Pancreas (tissue), 10 donors: ENCODE measurements around the gene ITGB2. TPM values are rescaled to one million over a fixed set of nuclear protein-coding genes. Genes with fewer than 3 reads are reported as not detected.

Experiments
- ATAC-seq, 4 donors: fragments of 200-7000 bp; cut with Tn5 transposase; one replicate each; pipeline versions ENCODE4 v1.8.0 to v1.9.1; 2020; ENCODE audit warnings: mild to moderate bottlenecking in 4 of 4, moderate library complexity in 4 of 4
- DNase-seq, 6 donors: peaks; one replicate each; pipeline ENCODE4 v3.0.0-alpha.2; 2020
- FAIRE-seq: peaks from 2 replicates; lab custom pipeline; 2012; peaks lifted over from hg19 to GRCh38; lab: Jason Lieb, UNC
- H3K27ac ChIP-seq, 4 donors: fragments of 200-600 bp; sonication (generic); 1 replicate in 3 of 4; 2 replicates in 1 of 4; pipeline versions ENCODE4 v1.5.0 to v1.8.0; 2020
- H3K27me3 ChIP-seq, 4 donors: fragments of 200-600 bp; one replicate each; pipeline ENCODE4 v1.8.0; 2021
- H3K36me3 ChIP-seq, 3 donors: fragments of 200-600 bp; sonication (generic) in 1 of 3; one replicate each; pipeline versions ENCODE4 v1.5.0 to v1.8.0; 2020 to 2021
- H3K4me1 ChIP-seq, 3 donors: fragments of 200-600 bp; one replicate each; pipeline ENCODE4 v1.8.0; 2021
- H3K4me3 ChIP-seq, 4 donors: fragments of 200-600 bp; sonication (generic) in 2 of 4; one replicate each; pipeline versions ENCODE4 v1.5.0 to v1.8.0; 2020 to 2021
- H3K9me3 ChIP-seq, 4 donors: fragments of 200-600 bp; one replicate each; pipeline ENCODE4 v1.8.0; 2021
- WGBS, 2 donors: extraction: QIAGEN DNeasy Blood & Tissue Kit; methylation state at CpG; one replicate each; pipeline ENCODE4 v1.1.7; 2013; 5-methylcytosine and 5-hydroxymethylcytosine counted together
- intact Hi-C, 3 donors: fragments of 100-400 bp; cut with DNase I; formaldehyde crosslinking; loops; one replicate each; pipeline versions ENCODE4 v1.11.1 to v1.14.2; 2022
- polyA plus RNA-seq, 2 donors: library from polyadenylated mRNA; stranded (reverse); fragments of 200-250 nt; gene quantifications; one replicate each; pipeline ENCODE4 v1.2.3, GENCODE V29; 2013
- total RNA-seq, 6 donors: library from RNA; stranded (reverse); fragmentation: NEBNext Ultra II Directional in 4 of 6; extraction: Animal tissue kit (Norgen Biotek cat#: 25700) in 4 of 6; gene quantifications; one replicate each; pipeline versions ENCODE4 v1.2.1 to v1.2.4, GENCODE V29; 2021 to 2023
- TF ChIP-seq, protein P1 (sequence below), 4 donors: fragments of 200-600 bp; sonication (generic) in 3 of 4; IDR thresholded peaks; one replicate each; pipeline versions ENCODE4 v1.5.0 to v1.8.0; 2021; ENCODE audit warnings: antibody characterized with exemption in 4 of 4
- donor health status: healthy with polysubstance abuse.
- donor health status: DM: no; HTN: no; CAD: no; lungs with moderate emphysema.
- donor health status: DM: no; HTN: no; CAD: no.
- donor health status: control.
- donor health status: control.
- donor health status: Bipolar disorder and iron deficiency.
- donor health status: DM: yes; HTN: yes; CAD: no.
- donor health status: DM: no; HTN: no; CAD: no.
- donor health status: DM: no; HTN: no; CAD: no.
- donor health status: DM: yes; HTN: yes; CAD: no.

ITGB2 gene
- total and polyA plus RNA-seq, 8 donors = 1.1 to 88.0 (median 11.6) TPM

DNA sequence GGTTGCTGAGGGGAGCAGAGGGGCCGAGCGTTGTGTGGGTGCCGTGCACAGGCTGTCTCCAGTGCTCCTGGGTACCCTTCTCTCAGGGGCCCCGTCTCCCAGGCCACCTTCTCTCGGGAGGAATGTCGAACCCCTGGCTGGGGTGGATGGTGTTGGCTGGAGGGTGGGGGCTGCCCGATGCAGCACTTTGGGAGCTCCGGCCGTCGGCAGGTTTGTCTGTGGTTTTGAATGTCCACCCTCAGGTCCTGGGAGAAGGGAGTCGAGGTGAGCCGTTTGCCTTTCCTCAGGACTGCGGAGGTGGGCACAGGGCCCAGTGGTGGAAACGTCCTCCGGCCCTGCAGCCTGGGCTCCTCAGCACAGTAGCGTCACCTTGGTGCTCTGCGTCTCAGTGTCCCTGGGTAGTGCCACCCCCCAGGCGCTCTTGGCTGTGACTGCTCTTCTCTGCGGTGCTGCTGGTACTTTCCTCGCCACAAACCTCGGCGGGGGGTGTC is 33.6 kb upstream of the ITGB2 start:
- FAIRE-seq = no peak
- no peaks in the 10 kb centered on the region for H3K27me3 ChIP-seq
- WGBS, 2 donors = 88 to 93% methylated on average over 22 of the region's 22 CpGs
- no peak overlapping the region for H3K27ac ChIP-seq
- H3K4me1 ChIP-seq = no peaks in the 10 kb centered on the region
- no peaks in the 10 kb centered on the region for H3K9me3 ChIP-seq
- peaks cover 0 to 9% (median 0%) of the 10 kb centered on the region in 3 donors for H3K36me3 ChIP-seq
- no peak overlapping the region for H3K4me3 ChIP-seq
- TF ChIP-seq, protein P1, sequence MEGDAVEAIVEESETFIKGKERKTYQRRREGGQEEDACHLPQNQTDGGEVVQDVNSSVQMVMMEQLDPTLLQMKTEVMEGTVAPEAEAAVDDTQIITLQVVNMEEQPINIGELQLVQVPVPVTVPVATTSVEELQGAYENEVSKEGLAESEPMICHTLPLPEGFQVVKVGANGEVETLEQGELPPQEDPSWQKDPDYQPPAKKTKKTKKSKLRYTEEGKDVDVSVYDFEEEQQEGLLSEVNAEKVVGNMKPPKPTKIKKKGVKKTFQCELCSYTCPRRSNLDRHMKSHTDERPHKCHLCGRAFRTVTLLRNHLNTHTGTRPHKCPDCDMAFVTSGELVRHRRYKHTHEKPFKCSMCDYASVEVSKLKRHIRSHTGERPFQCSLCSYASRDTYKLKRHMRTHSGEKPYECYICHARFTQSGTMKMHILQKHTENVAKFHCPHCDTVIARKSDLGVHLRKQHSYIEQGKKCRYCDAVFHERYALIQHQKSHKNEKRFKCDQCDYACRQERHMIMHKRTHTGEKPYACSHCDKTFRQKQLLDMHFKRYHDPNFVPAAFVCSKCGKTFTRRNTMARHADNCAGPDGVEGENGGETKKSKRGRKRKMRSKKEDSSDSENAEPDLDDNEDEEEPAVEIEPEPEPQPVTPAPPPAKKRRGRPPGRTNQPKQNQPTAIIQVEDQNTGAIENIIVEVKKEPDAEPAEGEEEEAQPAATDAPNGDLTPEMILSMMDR (IDR thresholded peaks at IDR 0.05) = no peak
- intact Hi-C loops = loop anchor here in 1 of 3 donors (5.0 kb wide), 1 partner anchor 173 kb away; no protein-coding TSS in a partner anchor
- ATAC-seq = no peak
- peak in 2 of 6 donors; percentile 23 to 58 for DNase-seq

DNA sequence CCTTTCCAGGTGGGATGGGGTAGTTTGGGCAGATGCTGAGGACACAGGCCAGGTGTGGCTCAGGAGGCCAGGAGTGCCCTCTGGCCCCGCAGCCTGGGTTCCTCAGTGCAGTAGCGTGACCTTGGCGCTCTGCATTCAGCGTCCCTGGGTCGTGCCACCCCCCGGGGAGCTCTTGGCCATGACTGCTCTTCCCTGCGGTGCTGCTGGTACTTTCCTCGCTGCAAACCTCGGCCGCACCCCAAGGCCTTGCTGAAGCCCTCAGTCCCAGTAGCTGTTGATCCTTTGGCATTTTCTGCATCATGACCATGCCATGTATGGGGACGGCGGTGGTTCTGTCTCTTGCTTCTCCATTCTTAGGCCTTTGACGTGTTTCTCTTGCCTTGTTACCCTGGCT is 32.9 kb upstream of the ITGB2 start:
- Histone ChIP-seq H3K27ac (no peak overlapping the region), H3K4me3 (no peak overlapping the region), H3K36me3 (peaks cover 0 to 9% (median 0%) of the 10 kb centered on the region in 3 donors), H3K9me3 (no peaks in the 10 kb centered on the region), H3K27me3 (no peaks in the 10 kb centered on the region), H3K4me1 (no peaks in the 10 kb centered on the region)
- DNase-seq (peak in 1 of 6 donors; percentile 61), FAIRE-seq (no peak), ATAC-seq (no peak)
- intact Hi-C loops = loop anchor here in 1 of 3 donors (5.0 kb wide), 1 partner anchor 174 kb away; no protein-coding TSS in a partner anchor
- TF ChIP-seq, protein P1 (IDR thresholded peaks at IDR 0.05) = no peak
- 87 to 94% methylated on average over 13 of the region's 13 CpGs for WGBS, 2 donors

DNA sequence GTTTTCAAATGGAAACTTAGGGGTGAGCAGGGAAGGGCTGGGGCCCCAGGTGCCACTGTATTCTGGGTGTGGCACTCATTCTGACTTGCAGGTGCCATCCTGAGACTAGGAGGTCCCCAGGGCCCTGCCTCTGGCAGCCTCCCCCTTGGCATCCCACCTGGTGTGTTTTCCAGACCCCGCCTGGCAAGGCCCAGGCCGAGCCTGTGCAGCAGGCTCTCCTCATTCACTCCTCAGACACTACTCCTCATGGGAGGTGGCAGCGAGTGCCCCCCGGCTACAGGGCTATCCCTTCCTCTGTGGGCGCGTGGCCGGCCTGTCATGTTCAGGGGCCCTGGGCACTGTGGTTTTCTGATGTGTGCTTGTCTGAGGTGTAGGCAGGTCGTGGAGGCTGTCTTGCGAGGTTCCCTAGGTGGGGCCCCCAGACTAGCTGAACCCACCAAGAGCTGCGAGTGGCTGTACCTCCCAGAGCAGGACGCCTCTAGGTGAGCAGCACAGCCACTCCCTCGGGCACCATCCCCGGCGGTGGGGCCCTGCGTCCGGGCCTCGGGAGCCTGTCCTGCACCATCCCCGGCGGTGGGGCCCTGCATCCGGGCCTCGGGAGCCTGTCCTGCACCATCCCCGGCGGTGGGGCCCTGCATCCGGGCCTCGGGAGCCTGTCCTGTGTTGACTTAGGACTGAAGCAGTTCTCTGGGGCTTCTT is 32.4 kb upstream of the ITGB2 start:
- ATAC-seq = no peak

DNA sequence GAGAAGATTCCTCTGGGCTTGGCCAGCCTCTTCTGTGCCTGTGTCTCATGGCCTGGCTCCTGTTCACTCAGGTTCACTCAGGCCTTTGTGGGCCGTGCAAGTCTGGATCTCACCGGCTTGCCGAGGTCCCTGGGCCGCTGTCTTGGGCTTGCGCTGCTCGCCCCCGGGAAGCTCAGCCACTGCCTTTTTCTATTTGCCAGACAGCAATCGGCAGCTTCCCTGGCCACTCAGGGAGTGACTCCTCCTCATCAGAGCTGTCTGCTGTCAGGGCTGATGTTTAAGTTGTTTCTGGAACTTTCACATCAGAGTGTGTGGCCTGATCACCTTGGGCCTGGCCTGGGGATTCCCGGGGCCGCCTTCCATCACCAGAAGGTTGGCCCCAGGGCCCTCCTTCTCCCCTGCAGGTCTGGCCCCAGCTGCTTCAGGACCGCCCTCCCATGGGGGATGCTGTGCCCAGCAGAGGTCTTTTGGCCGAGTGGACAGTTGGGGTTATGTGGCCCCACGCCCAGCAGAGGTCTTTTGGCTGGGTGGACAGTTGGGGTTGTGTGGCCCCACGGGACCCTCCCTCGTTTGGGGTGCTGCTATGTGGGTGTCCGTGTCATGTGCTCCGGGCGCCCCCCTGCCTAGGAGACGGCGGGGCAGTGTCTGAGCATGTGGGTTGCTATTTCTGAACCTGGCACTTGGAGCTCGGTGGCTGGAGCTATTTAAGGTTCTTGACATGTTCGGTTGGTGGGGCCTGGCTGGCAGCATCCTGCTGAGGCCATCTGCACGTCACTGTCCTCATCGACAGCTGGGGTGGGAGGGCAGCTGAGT is 31.6 kb upstream of the ITGB2 start:
- no peaks in the 10 kb centered on the region for H3K4me1 ChIP-seq
- intact Hi-C loops = loop anchor here in 1 of 3 donors (5.0 kb wide), 1 partner anchor 175 kb away; no protein-coding TSS in a partner anchor
- DNase-seq (peak in 2 of 6 donors; percentile 11 to 62), ATAC-seq (no peak), FAIRE-seq (no peak)
- TF ChIP-seq, protein P1 (IDR thresholded peaks at IDR 0.05) = no peak
- 86 to 90% methylated on average over 24 of the region's 24 CpGs for WGBS, 2 donors
- H3K9me3 ChIP-seq = no peaks in the 10 kb centered on the region
- no peak overlapping the region for H3K27ac ChIP-seq
- no peak overlapping the region for H3K4me3 ChIP-seq
- H3K27me3 ChIP-seq = no peaks in the 10 kb centered on the region
- H3K36me3 ChIP-seq = peaks cover 0 to 7% (median 0%) of the 10 kb centered on the region in 3 donors

More for the DNA sequence above, 32.4 kb upstream of the ITGB2 start:
- WGBS, 2 donors = 90 to 91% methylated on average over 25 of the region's 25 CpGs
- Histone ChIP-seq H3K4me1 (no peaks in the 10 kb centered on the region), H3K4me3 (no peak overlapping the region), H3K27ac (no peak overlapping the region), H3K9me3 (no peaks in the 10 kb centered on the region), H3K36me3 (peaks cover 0 to 9% (median 0%) of the 10 kb centered on the region in 3 donors), H3K27me3 (no peaks in the 10 kb centered on the region)
- peak in 1 of 6 donors; percentile 6 for DNase-seq
- TF ChIP-seq, protein P1 (IDR thresholded peaks at IDR 0.05) = no peak
- intact Hi-C loops = loop anchor here in 1 of 3 donors (5.0 kb wide), 1 partner anchor 174 kb away; no protein-coding TSS in a partner anchor
- no peak for FAIRE-seq
